Neural cell (in vitro differentiated cells): ENCODE data around the gene SP140.

ENCODE experiments used
- CTCF ChIP-seq: fragments of 450-650 bp; IDR thresholded peaks from 2 replicates; pipeline ENCODE4 v1.5.1; 2014; ENCODE audit warnings: antibody characterized with exemption, mild to moderate bottlenecking, moderate library complexity; ENCODE audit not compliant: poor library complexity, severe bottlenecking
- SMC3 ChIP-seq: fragments of 450-650 bp; conservative IDR thresholded peaks from 2 replicates; pipeline ENCODE4 v1.6.1; 2014; ENCODE audit warnings: antibody characterized with exemption, mild to moderate bottlenecking, moderate library complexity; ENCODE audit not compliant: poor library complexity

- TF ChIP-seq CTCF (no peak), SMC3 (no peak)
Observed at GRCh38 chr2:230258483-230258882, 32.9 kb downstream of the SP140 start.
